A549 (cell line): ENCODE results near the gene SRSF8.
"Not testable (repeated sequence)": the region's sequence is repeated elsewhere in the genome, so short reads cannot be mapped to it uniquely, and the experiment has no call there.

Source experiments
- CHD2 ChIP-seq: fragments of 150-350 bp; IDR thresholded peaks from 2 replicates; pipeline ENCODE4 v1.6.1; 2014; ENCODE audit warnings: low read length; ENCODE audit not compliant: partially characterized antibody
- MAZ ChIP-seq: fragments of 150-350 bp; IDR thresholded peaks from 2 replicates; pipeline ENCODE4 v1.6.1; 2014; ENCODE audit warnings: antibody characterized with exemption, low read depth, low read length, borderline replicate concordance
- SMC3 ChIP-seq: fragments of >200 bp; sonication (Bioruptor Twin); formaldehyde crosslinking; IDR thresholded peaks from 3 replicates; pipeline ENCODE4 v1.6.1; 2018; ENCODE audit warnings: inconsistent platforms
- TF ChIP-seq, protein P1 (sequence below): fragments of >200 bp; sonication (Bioruptor Twin); formaldehyde crosslinking; IDR thresholded peaks from 3 replicates; pipeline ENCODE4 v1.5.1; 2016
- TF ChIP-seq, protein P2 (sequence below): fragments of 200-600 bp; sonication (generic); IDR thresholded peaks from 2 replicates; pipeline ENCODE4 v1.6.1; 2016; ENCODE audit warnings: antibody characterized with exemption, mild to moderate bottlenecking, moderate library complexity
- TF ChIP-seq, protein P3 (sequence below): fragments of 450-650 bp; IDR thresholded peaks from 2 replicates; pipeline ENCODE4 v1.6.1; 2014; ENCODE audit warnings: antibody characterized with exemption

DNA sequence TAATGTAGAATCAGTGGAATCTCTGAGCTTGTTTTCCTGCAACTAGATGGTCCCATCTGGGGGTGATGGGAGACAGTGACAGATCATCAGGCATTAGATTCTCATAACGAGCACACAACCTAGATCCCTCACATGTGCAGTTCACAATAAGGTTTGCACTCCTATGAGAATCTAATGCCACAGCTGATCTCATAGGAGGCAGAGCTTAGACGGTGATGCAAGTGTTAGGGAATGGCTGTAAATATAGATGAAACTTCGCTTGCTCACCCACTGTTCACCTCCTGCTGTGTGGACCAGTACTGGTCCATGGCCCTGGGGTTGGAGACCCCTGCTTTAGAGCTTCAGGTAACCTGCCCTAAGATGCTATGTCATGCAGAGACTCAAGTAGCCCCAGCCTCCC lies 44.8 kb downstream of the SRSF8 start:
- TF ChIP-seq SMC3, MAZ, CHD2: not testable (repeated sequence)
- TF ChIP-seq, protein P1, sequence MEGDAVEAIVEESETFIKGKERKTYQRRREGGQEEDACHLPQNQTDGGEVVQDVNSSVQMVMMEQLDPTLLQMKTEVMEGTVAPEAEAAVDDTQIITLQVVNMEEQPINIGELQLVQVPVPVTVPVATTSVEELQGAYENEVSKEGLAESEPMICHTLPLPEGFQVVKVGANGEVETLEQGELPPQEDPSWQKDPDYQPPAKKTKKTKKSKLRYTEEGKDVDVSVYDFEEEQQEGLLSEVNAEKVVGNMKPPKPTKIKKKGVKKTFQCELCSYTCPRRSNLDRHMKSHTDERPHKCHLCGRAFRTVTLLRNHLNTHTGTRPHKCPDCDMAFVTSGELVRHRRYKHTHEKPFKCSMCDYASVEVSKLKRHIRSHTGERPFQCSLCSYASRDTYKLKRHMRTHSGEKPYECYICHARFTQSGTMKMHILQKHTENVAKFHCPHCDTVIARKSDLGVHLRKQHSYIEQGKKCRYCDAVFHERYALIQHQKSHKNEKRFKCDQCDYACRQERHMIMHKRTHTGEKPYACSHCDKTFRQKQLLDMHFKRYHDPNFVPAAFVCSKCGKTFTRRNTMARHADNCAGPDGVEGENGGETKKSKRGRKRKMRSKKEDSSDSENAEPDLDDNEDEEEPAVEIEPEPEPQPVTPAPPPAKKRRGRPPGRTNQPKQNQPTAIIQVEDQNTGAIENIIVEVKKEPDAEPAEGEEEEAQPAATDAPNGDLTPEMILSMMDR = not testable (repeated sequence)
- TF ChIP-seq, protein P2, sequence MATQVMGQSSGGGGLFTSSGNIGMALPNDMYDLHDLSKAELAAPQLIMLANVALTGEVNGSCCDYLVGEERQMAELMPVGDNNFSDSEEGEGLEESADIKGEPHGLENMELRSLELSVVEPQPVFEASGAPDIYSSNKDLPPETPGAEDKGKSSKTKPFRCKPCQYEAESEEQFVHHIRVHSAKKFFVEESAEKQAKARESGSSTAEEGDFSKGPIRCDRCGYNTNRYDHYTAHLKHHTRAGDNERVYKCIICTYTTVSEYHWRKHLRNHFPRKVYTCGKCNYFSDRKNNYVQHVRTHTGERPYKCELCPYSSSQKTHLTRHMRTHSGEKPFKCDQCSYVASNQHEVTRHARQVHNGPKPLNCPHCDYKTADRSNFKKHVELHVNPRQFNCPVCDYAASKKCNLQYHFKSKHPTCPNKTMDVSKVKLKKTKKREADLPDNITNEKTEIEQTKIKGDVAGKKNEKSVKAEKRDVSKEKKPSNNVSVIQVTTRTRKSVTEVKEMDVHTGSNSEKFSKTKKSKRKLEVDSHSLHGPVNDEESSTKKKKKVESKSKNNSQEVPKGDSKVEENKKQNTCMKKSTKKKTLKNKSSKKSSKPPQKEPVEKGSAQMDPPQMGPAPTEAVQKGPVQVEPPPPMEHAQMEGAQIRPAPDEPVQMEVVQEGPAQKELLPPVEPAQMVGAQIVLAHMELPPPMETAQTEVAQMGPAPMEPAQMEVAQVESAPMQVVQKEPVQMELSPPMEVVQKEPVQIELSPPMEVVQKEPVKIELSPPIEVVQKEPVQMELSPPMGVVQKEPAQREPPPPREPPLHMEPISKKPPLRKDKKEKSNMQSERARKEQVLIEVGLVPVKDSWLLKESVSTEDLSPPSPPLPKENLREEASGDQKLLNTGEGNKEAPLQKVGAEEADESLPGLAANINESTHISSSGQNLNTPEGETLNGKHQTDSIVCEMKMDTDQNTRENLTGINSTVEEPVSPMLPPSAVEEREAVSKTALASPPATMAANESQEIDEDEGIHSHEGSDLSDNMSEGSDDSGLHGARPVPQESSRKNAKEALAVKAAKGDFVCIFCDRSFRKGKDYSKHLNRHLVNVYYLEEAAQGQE = not testable (repeated sequence)
- TF ChIP-seq, protein P3, sequence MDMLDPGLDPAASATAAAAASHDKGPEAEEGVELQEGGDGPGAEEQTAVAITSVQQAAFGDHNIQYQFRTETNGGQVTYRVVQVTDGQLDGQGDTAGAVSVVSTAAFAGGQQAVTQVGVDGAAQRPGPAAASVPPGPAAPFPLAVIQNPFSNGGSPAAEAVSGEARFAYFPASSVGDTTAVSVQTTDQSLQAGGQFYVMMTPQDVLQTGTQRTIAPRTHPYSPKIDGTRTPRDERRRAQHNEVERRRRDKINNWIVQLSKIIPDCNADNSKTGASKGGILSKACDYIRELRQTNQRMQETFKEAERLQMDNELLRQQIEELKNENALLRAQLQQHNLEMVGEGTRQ = not testable (repeated sequence)
